Testis (tissue), 3 donors: ENCODE measurements around the gene ZKSCAN3. TPM values are rescaled to one million over a fixed set of nuclear protein-coding genes. Genes with fewer than 3 reads are reported as not detected.
A peak's percentile ranks its signal among the peaks of the same experiment; 100 is the strongest.
"Not testable (repeated sequence)": the region's sequence is repeated elsewhere in the genome, so short reads cannot be mapped to it uniquely, and the experiment has no call there.

Experiments used
- DNase-seq: peaks from one replicate; pipeline ENCODE4 v3.0.0-alpha.2; 2019
- H3K27ac ChIP-seq, 2 donors: fragments of 200-600 bp; sonication (generic); one replicate each; pipeline ENCODE4 v1.5.1; 2019
- H3K27me3 ChIP-seq: fragments of 200-600 bp; sonication (generic); one replicate; pipeline ENCODE4 v1.5.1; 2019
- H3K36me3 ChIP-seq: fragments of 200-600 bp; sonication (generic); one replicate; pipeline ENCODE4 v1.5.1; 2017; ENCODE audit warnings: low read depth; ENCODE audit errors: missing control alignments
- H3K4me1 ChIP-seq: fragments of 200-600 bp; sonication (generic); one replicate; pipeline ENCODE4 v1.5.1; 2019
- H3K4me3 ChIP-seq, 2 donors: fragments of 200-600 bp; sonication (generic); one replicate each; pipeline ENCODE4 v1.5.1; 2017 to 2019
- H3K9me3 ChIP-seq: fragments of 200-600 bp; sonication (generic); one replicate; pipeline ENCODE4 v1.5.1; 2017
- CTCF ChIP-seq, 3 experiments: fragments of 450-650 bp in 2 of 3; fragments of 200-600 bp in 1 of 3; sonication (generic) in 1 of 3; IDR thresholded peaks; one replicate each; pipeline ENCODE4 v1.5.1; 2016 to 2019; ENCODE audit warnings: antibody characterized with exemption in 3 of 3, mild to moderate bottlenecking in 2 of 3, moderate library complexity in 1 of 3
- POLR2A ChIP-seq: fragments of 450-650 bp; IDR thresholded peaks from one replicate; pipeline ENCODE4 v1.6.1; 2017; ENCODE audit warnings: antibody characterized with exemption, mild to moderate bottlenecking, moderate library complexity
- WGBS, 2 donors: methylation state at CpG; one replicate each; pipeline ENCODE4 v1.1.5; 2018; 5-methylcytosine and 5-hydroxymethylcytosine counted together
- intact Hi-C: fragments of 100-400 bp; cut with DNase I; formaldehyde crosslinking; loops from one replicate; pipeline ENCODE4 v1.15.1; 2023; ENCODE audit warnings: low total_unique reads
- polyA plus RNA-seq: library from polyadenylated mRNA; stranded (reverse); fragments of 350-450 nt; fragmentation: Illumina TruSeq; extraction: RNeasy Lipid Tissue Mini Kit (QIAGEN cat#74804); gene quantifications from one replicate; pipeline ENCODE4 v1.2.3, GENCODE V29; 2014; ENCODE audit warnings: low read depth, low replicate concordance; ENCODE audit not compliant: insufficient read depth
- total RNA-seq, 2 donors: library from RNA; depleted of rRNA; stranded (reverse); fragments of >200 nt; gene quantifications; one replicate each; pipeline ENCODE4 v1.2.3, GENCODE V29; 2016

Gene ZKSCAN3
- total and polyA plus RNA-seq, 3 donors from 2014 or later, result 5.4 to 8.3 (median 8.1) TPM

- Histone ChIP-seq H3K9me3 (no peaks in the 10 kb centered on the region), H3K27ac (peak overlapping the region; percentile 75 to 78), H3K4me1 (peaks cover 12% of the 10 kb centered on the region), H3K36me3 (no peaks in the 10 kb centered on the region), H3K27me3 (no peaks in the 10 kb centered on the region), H3K4me3 (peak overlapping the region; percentile 50 to 65)
- intact Hi-C loops, result no loop called here
- peak; percentile 88 for DNase-seq
- WGBS, 2 donors, result 21 to 23% methylated on average over 17 to 19 of the region's 19 CpGs
- peak; percentile 77 to 88 (median 83) for TF ChIP-seq CTCF (IDR thresholded peaks at IDR 0.05)
- TF ChIP-seq POLR2A, result no peak
Measured at GRCh38 chr6:28355743-28356665, 6.3 kb downstream of the ZKSCAN3 start.

GRCh38 chr6:28356666-28357020 is 6.9 kb downstream of the ZKSCAN3 start:
- peaks cover 6% of the 10 kb centered on the region for H3K4me1 ChIP-seq
- no peaks in the 10 kb centered on the region for H3K27me3 ChIP-seq
- no peak for DNase-seq
- 76 to 78% methylated on average over 7 of the region's 7 CpGs for WGBS, 2 donors
- no peak overlapping the region for H3K4me3 ChIP-seq
- no peaks in the 10 kb centered on the region for H3K36me3 ChIP-seq
- intact Hi-C loops, result no loop called here
- TF ChIP-seq POLR2A (no peak), CTCF (IDR thresholded peaks at IDR 0.05) (no peak)
- H3K27ac ChIP-seq, result no peak overlapping the region
- H3K9me3 ChIP-seq, result no peaks in the 10 kb centered on the region

GRCh38 chr6:28357036-28357435 is 7.3 kb downstream of the ZKSCAN3 start:
- H3K27ac ChIP-seq, result no peak overlapping the region

GRCh38 chr6:28359562-28359961 is 9.8 kb downstream of the ZKSCAN3 start:
- H3K27me3 ChIP-seq, H3K27ac ChIP-seq, DNase-seq, H3K4me3 ChIP-seq, H3K9me3 ChIP-seq, intact Hi-C loops, H3K36me3 ChIP-seq, H3K4me1 ChIP-seq: not testable (repeated sequence)
- WGBS, 2 donors, result 77 to 84% methylated on average over 11 to 16 of the region's 16 CpGs

More at GRCh38 chr6:28357036-28357435, 7.3 kb downstream of the ZKSCAN3 start:
- intact Hi-C loops, result no loop called here
- H3K36me3 ChIP-seq, result no peaks in the 10 kb centered on the region
- TF ChIP-seq POLR2A (no peak), CTCF (IDR thresholded peaks at IDR 0.05) (no peak)
- H3K4me1 ChIP-seq, result peaks cover 4% of the 10 kb centered on the region
- 81 to 91% methylated on average over 6 of the region's 6 CpGs for WGBS, 2 donors
- no peaks in the 10 kb centered on the region for H3K9me3 ChIP-seq
- H3K4me3 ChIP-seq, result no peak overlapping the region
- DNase-seq, result no peak
- no peaks in the 10 kb centered on the region for H3K27me3 ChIP-seq

- H3K4me1 ChIP-seq, result peaks cover 4% of the 10 kb centered on the region
- H3K9me3 ChIP-seq, result no peaks in the 10 kb centered on the region
- 87 to 92% methylated on average over 2 of the region's 2 CpGs for WGBS, 2 donors
- no peak overlapping the region for H3K4me3 ChIP-seq
- TF ChIP-seq POLR2A (no peak), CTCF (IDR thresholded peaks at IDR 0.05) (no peak)
- intact Hi-C loops, result no loop called here
- H3K27ac ChIP-seq, result no peak overlapping the region
- no peak for DNase-seq
- no peaks in the 10 kb centered on the region for H3K36me3 ChIP-seq
- H3K27me3 ChIP-seq, result no peaks in the 10 kb centered on the region
Measured at GRCh38 chr6:28360961-28361360, 11.2 kb downstream of the ZKSCAN3 start.

- intact Hi-C loops, H3K4me3 ChIP-seq, H3K9me3 ChIP-seq, DNase-seq, H3K27me3 ChIP-seq, H3K27ac ChIP-seq, H3K4me1 ChIP-seq, H3K36me3 ChIP-seq: not testable (repeated sequence)
- WGBS, 2 donors, result 92 to 96% methylated on average over 4 of the region's 4 CpGs
Measured at GRCh38 chr6:28365590-28365989, 15.8 kb downstream of the ZKSCAN3 start.
